Measurements from ENCODE around the gene EHF. TPM values are rescaled to one million over a fixed set of nuclear protein-coding genes. Genes with fewer than 3 reads are reported as not detected.
A peak's percentile ranks its signal among the peaks of the same experiment; 100 is the strongest.

The EHF gene
- total RNA-seq, 1 donor from 2014 or later: 0.25 TPM

GRCh38 chr11:34586488-34587281 is 34.2 kb upstream of the EHF start:
- no peaks in the 10 kb centered on the region for H3K36me3 ChIP-seq (ENCODE audit: insufficient read depth, low read length)
- Mint-ChIP-seq H3K4me3 (ENCODE audit: unreplicated experiment) (no peak overlapping the region), H3K27ac (ENCODE audit: unreplicated experiment) (no peak overlapping the region), H3K4me1 (ENCODE audit: low read depth, unreplicated experiment) (peaks cover 6% of the 10 kb centered on the region), H3K9me3 (ENCODE audit: unreplicated experiment) (no peaks in the 10 kb centered on the region), H3K27me3 (ENCODE audit: low read depth, unreplicated experiment) (peaks cover 11% of the 10 kb centered on the region), H3K36me3 (ENCODE audit: low read depth, unreplicated experiment) (no peaks in the 10 kb centered on the region)
- H3K79me2 ChIP-seq (ENCODE audit: insufficient read depth, low read length): no peaks in the 10 kb centered on the region
- H3K9me3 ChIP-seq (ENCODE audit: insufficient read depth, low read depth, low read length): no peaks in the 10 kb centered on the region
- peaks cover 4% of the 10 kb centered on the region for H3K4me1 ChIP-seq (ENCODE audit: insufficient read depth, low read length)
- H3K27me3 ChIP-seq (ENCODE audit: insufficient read depth, low read length): no peaks in the 10 kb centered on the region
- FAIRE-seq (no peak), DNase-seq (ENCODE audit: low read depth) (no peak)
- peak overlapping the region; percentile 5 for H3K9ac ChIP-seq (ENCODE audit: low read length)
- no peak overlapping the region for H3K4me3 ChIP-seq (ENCODE audit: insufficient read depth, low read depth, low read length)
- peak overlapping the region; percentile 61 for H3K4me2 ChIP-seq (ENCODE audit: low read length)
- no peak overlapping the region for H3K27ac ChIP-seq (ENCODE audit: low read depth, low read length)
- no peak for TF ChIP-seq EZH2 (IDR thresholded peaks at IDR 0.05; ENCODE audit: insufficient read depth, low read length)
- TF ChIP-seq, protein P1, sequence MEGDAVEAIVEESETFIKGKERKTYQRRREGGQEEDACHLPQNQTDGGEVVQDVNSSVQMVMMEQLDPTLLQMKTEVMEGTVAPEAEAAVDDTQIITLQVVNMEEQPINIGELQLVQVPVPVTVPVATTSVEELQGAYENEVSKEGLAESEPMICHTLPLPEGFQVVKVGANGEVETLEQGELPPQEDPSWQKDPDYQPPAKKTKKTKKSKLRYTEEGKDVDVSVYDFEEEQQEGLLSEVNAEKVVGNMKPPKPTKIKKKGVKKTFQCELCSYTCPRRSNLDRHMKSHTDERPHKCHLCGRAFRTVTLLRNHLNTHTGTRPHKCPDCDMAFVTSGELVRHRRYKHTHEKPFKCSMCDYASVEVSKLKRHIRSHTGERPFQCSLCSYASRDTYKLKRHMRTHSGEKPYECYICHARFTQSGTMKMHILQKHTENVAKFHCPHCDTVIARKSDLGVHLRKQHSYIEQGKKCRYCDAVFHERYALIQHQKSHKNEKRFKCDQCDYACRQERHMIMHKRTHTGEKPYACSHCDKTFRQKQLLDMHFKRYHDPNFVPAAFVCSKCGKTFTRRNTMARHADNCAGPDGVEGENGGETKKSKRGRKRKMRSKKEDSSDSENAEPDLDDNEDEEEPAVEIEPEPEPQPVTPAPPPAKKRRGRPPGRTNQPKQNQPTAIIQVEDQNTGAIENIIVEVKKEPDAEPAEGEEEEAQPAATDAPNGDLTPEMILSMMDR (IDR thresholded peaks at IDR 0.05; ENCODE audit: insufficient read depth, low read depth, low read length): no peak
- H2AFZ ChIP-seq (ENCODE audit: low read depth, low read length): peak overlapping the region; percentile 42
- H4K20me1 ChIP-seq (ENCODE audit: insufficient read depth, low read length): no peaks in the 10 kb centered on the region

GRCh38 chr11:34587282-34587677 is 33.6 kb upstream of the EHF start:
- H3K36me3 Mint-ChIP-seq (ENCODE audit: low read depth, unreplicated experiment): no peaks in the 10 kb centered on the region
- Histone ChIP-seq H4K20me1 (ENCODE audit: insufficient read depth, low read length) (no peaks in the 10 kb centered on the region), H3K9me3 (ENCODE audit: insufficient read depth, low read depth, low read length) (no peaks in the 10 kb centered on the region), H3K4me2 (ENCODE audit: low read length) (no peak overlapping the region), H3K27ac (ENCODE audit: low read depth, low read length) (no peak overlapping the region), H3K9ac (ENCODE audit: low read length) (no peak overlapping the region), H2AFZ (ENCODE audit: low read depth, low read length) (no peak overlapping the region), H3K4me3 (ENCODE audit: insufficient read depth, low read depth, low read length) (no peak overlapping the region), H3K36me3 (ENCODE audit: insufficient read depth, low read length) (no peaks in the 10 kb centered on the region), H3K4me1 (ENCODE audit: insufficient read depth, low read length) (peaks cover 4% of the 10 kb centered on the region), H3K79me2 (ENCODE audit: insufficient read depth, low read length) (no peaks in the 10 kb centered on the region), H3K27me3 (ENCODE audit: insufficient read depth, low read length) (no peaks in the 10 kb centered on the region)
- H3K27ac Mint-ChIP-seq (ENCODE audit: unreplicated experiment): no peak overlapping the region
- H3K4me1 Mint-ChIP-seq (ENCODE audit: low read depth, unreplicated experiment): peaks cover 6% of the 10 kb centered on the region
- H3K9me3 Mint-ChIP-seq (ENCODE audit: unreplicated experiment): no peaks in the 10 kb centered on the region
- DNase-seq (ENCODE audit: low read depth) (no peak), FAIRE-seq (no peak)
- TF ChIP-seq, protein P1 (IDR thresholded peaks at IDR 0.05; ENCODE audit: insufficient read depth, low read depth, low read length): no peak
- TF ChIP-seq EZH2 (IDR thresholded peaks at IDR 0.05; ENCODE audit: insufficient read depth, low read length): no peak
- peaks cover 11% of the 10 kb centered on the region for H3K27me3 Mint-ChIP-seq (ENCODE audit: low read depth, unreplicated experiment)
- H3K4me3 Mint-ChIP-seq (ENCODE audit: unreplicated experiment): no peak overlapping the region

DNA sequence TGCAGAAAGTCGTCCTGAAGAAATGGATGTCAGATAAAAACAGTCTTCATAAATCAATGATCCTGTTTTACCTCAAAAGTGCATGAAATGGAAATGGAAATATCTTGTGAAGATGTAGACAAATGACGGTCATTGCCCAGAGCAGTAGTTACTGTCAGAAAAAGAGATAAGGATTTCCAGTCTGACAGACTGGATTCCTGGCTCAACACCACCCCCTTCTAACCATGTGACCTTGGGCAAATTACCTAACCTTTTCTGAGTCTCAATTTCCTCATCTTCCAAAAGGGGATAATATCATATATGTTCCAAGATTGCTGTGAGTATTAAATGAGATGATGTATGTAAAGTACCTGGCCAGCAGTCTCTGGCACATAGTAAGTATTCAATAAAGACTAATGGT is 32.9 kb upstream of the EHF start:
- H3K9me3 ChIP-seq (ENCODE audit: insufficient read depth, low read depth, low read length): no peaks in the 10 kb centered on the region
- Mint-ChIP-seq H3K9me3 (ENCODE audit: unreplicated experiment) (peaks cover under 1% of the 10 kb centered on the region), H3K27ac (ENCODE audit: unreplicated experiment) (no peak overlapping the region)

More for the DNA sequence above, 32.9 kb upstream of the EHF start:
- Mint-ChIP-seq H3K4me3 (ENCODE audit: unreplicated experiment) (no peak overlapping the region), H3K36me3 (ENCODE audit: low read depth, unreplicated experiment) (no peaks in the 10 kb centered on the region), H3K4me1 (ENCODE audit: low read depth, unreplicated experiment) (peaks cover 6% of the 10 kb centered on the region), H3K27me3 (ENCODE audit: low read depth, unreplicated experiment) (peaks cover 11% of the 10 kb centered on the region)
- Histone ChIP-seq H3K79me2 (ENCODE audit: insufficient read depth, low read length) (no peaks in the 10 kb centered on the region), H4K20me1 (ENCODE audit: insufficient read depth, low read length) (no peaks in the 10 kb centered on the region), H2AFZ (ENCODE audit: low read depth, low read length) (no peak overlapping the region), H3K9ac (ENCODE audit: low read length) (no peak overlapping the region), H3K4me3 (ENCODE audit: insufficient read depth, low read depth, low read length) (no peak overlapping the region), H3K36me3 (ENCODE audit: insufficient read depth, low read length) (no peaks in the 10 kb centered on the region), H3K27me3 (ENCODE audit: insufficient read depth, low read length) (no peaks in the 10 kb centered on the region), H3K4me2 (ENCODE audit: low read length) (no peak overlapping the region), H3K4me1 (ENCODE audit: insufficient read depth, low read length) (peaks cover 4% of the 10 kb centered on the region), H3K27ac (ENCODE audit: low read depth, low read length) (no peak overlapping the region)
- FAIRE-seq (no peak), DNase-seq (ENCODE audit: low read depth) (no peak)
- TF ChIP-seq EZH2 (IDR thresholded peaks at IDR 0.05; ENCODE audit: insufficient read depth, low read length): no peak
- TF ChIP-seq, protein P1 (IDR thresholded peaks at IDR 0.05; ENCODE audit: insufficient read depth, low read depth, low read length): no peak
